Measurements from ENCODE around the gene OR2A12.
"Not testable (repeated sequence)": the region's sequence is repeated elsewhere in the genome, so short reads cannot be mapped to it uniquely, and the experiment has no call there.

Gene OR2A12, protein sequence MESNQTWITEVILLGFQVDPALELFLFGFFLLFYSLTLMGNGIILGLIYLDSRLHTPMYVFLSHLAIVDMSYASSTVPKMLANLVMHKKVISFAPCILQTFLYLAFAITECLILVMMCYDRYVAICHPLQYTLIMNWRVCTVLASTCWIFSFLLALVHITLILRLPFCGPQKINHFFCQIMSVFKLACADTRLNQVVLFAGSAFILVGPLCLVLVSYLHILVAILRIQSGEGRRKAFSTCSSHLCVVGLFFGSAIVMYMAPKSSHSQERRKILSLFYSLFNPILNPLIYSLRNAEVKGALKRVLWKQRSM

DNA sequence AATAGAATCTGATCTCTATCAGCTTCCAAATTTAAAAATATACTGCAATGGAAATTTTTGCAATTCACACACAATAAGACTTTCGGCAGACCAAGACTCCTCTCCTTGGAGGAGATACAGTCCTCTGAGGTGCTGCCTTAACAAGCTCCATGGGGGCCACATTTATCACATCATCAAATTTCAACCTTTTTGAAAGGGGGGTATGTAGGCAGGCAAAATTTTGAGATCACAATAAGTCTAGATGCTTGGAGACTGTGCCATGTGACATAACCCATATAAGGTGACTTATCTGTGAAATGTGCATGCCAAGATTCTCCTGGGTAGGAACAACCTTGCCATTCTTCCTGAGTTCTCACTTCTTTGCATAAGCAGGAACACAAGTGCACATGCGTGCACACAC is at the start of gene OR2A12:
Gene OR2A12, plus strand, starts transcription at position 301 of the 400 bp plus-strand sequence. CDS start 8,830 bp downstream, outside the sequence.
- no peak for DNase-seq

DNA sequence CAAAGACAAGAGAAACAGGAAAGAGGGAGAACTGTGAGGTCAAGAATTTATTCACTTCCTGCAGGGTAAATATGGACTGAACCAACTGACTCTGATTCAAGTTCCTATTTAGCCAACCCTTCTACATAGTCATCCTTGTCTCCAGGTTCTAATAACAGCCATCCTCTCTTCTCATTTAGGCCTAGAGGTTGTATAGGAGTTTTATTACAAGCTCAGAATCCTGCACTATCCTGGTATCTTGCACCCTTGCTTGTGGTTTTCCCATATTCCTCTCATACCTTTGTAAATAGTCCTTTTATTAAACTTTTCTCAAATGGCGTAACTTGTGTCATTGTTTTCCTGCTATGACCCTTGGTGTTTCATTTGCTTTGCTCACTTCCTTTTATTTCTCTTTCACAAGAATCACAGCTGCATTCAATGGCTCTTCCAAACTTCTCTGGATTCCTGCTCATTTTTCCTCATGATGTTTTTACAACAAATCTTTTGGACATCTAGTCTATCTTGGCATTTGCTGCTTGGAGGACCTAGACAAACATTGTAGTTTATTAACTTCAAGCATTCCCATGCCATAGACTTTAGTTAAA is 49.7 kb upstream of the OR2A12 start:
- DNase-seq: no peak

DNA sequence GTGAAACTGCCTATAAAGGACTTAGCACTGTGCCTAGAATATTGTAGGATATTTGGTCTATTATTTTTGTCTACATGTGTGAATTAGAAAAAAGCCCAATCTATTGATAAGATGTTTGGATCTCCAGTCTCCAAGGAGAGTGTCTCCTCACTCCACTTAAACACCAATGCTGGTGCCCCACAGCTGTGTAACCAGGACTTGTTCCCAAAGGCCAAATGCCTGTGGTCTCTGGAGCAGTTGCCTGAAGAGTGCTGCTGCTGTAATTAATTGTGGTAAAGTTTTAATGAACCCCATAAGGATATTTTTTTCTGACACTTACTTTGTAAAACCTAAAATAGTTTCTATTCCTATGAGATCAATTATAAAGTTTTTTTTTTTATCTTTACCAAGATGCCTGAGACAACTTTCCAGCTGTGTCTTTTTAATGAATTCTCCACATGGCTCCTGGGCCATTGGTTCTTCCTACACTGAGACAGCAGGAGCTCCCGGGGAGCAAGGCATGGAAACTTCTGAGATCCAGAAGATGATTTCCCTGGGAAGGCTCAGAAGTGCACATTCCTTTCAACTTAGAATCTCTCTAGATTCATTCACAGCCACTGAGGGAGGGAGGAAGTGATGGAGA is 48.6 kb upstream of the OR2A12 start:
- no peak for DNase-seq

DNA sequence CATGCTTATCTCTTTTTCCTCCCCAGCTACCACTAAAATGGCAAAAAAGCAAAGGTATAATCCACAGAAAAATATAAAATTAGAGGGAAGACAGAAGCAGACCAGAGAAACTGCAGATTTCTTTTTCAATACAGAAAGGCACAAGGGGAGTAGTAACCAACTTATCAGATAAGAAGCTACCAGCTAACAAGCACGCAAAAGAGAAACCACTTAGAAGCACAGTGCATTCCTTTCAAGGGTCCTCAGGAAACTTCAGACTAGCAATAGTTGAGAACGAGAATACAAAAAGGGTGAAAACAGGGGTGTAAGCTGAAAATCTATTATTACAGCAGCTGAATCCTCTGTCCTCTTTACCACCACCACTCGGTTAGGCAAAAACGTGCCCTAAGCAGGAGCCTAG is 47.2 kb upstream of the OR2A12 start:
- DNase-seq: no peak

DNA sequence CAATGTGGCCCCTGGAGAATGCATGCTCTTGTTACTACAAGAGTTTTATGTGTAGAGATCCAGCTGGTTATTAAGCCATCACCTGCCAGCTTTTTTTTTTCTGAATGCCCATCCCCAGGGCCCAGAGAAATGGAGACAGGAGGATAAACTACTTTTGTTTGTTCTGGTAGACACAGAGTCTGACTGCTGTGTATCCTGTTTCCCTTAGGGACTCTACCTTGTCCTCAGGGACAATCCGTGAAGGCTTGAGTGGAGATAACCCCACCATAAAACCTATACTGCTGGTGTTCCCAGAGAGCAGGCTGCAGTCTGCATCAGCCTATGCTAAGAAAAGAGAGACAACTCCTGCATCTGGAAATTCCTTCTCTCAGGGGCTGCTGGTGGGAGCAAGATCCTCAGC is 37.4 kb upstream of the OR2A12 start, which contains the start of gene OR2A5:
Gene OR2A5, plus strand, starts transcription at position 301 of the 400 bp plus-strand sequence. CDS start 1,454 bp downstream, outside the sequence.
- no peak for DNase-seq

DNA sequence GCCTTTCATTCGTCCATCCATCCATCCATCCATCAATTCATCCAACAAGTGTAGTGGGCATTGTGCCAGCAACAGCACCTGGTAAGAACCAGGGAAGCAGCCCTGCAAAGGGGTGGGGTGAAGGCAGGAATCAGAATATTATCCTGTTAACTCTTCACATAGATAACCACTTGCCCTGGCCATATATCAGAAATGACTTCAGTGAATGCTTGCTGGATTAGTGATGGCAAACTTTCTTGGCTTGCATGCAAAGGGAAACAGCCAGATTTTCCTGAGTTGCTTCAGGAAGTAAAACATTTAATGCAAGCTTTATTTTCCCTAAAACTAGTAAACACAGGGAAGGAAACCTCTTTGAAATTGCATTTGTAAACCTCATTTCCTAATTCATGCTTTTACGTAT is 36.6 kb upstream of the OR2A12 start:
- DNase-seq: no peak

DNA sequence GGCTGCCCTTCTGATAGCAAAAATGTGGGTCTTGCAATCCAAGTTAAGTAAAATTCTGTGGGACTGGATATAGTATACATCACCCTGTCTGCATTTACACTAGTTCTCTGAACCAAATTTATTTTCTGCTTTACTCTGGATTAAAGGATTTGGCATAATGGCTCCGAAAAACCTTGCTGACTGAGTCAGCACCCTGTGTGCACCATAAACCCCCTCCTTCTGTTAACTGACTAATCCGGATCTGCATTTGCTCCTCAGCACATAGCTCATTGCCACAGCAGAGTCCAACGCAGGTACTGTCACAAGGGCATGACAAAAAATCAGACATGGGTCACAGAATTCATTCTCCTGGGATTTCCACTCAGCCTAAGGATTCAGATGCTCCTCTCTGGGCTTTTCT is 36.0 kb upstream of the OR2A12 start:
- no peak for DNase-seq

DNA sequence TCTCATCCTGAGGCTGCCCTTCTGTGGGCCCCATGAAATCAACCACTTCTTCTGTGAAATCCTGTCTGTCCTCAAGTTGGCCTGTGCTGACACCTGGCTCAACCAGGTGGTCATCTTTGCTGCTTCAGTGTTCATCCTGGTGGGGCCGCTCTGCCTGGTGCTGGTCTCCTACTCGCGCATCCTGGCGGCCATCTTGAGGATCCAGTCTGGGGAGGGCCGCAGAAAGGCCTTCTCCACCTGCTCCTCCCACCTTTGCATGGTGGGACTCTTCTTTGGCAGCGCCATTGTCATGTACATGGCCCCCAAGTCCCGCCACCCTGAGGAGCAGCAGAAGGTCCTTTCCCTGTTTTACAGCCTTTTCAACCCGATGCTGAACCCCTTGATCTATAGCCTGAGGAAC is 35.2 kb upstream of the OR2A12 start:
- not testable (repeated sequence) for DNase-seq

DNA sequence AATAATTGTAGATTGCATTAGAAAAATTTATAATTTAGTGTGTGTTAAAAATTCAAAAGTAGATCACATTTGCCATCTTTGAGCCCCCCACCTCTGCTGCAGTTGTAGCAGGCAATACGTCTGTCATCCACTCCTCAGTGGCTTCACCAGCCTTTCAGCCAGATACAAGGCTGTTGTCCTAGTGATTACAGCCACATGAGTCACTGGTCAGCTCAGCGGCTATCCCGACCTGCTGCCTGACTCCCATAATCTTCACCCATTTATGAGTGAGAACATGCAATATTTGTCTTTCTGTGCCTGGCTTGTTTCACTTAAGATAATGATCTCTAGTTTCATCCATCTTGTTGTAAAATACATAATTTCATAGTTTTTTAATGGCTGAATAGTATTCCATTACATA is 28.1 kb upstream of the OR2A12 start:
- DNase-seq: no peak

DNA sequence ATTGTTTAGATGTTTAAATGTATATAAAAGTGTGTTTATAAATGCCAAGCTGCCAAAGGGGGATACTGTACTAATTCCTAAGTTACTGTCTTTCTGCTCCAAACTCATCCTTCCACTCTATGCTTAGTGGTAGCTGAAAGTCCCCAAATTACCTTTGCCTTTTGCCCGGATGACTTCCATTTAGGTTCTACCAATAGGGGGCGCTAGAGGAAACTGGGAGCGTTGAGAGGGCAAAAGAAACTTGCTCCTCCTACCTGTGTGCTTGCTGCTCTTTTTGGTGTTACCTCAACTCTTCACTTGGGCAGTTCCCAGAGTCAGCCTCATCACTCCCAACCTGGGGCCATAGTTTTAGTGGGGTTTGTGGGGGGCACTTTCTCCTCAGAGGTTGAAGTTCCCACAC is 22.4 kb upstream of the OR2A12 start:
- no peak for DNase-seq

DNA sequence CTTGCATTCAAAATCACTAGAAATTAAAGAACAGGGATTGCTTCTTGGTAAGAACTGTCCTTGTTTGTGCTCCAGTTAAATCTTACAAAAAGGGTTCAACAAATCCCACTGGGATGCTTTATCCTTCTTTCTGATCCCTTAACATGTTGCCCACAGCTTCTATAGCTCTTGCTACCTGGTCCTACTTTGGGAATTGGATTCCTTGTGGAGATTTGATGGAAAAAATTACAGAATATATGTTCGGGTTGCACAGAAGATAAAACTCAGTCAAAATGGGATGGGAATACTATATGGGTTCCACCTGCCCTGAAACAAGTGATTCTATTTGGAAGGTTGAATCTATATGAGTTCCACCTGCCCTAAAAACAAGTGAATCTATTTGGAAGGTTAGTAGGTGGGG is 16.6 kb upstream of the OR2A12 start, which contains the start of gene OR2A25:
Gene OR2A25, plus strand, starts transcription at position 301 of the 400 bp plus-strand sequence. CDS start 4,409 bp downstream, outside the sequence.
- no peak for DNase-seq

DNA sequence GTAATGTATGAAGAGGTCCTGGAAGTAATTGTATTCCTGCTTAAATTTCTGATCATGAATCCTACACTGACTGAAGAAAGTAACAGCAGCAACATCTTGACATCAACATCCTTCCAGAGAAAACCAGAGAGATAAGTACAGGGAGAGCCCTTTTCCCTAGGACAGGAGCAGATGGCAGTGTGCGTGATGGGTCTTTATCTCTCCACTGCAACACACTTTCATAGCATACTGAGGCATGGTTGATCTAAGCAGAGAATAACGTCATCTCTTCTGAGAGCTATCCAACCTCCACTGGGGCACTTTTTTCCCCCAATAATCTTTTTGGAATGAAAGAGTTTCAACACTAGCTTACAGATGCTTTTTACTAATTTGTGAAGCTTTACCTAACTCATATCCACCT is 16.1 kb upstream of the OR2A12 start:
- DNase-seq: no peak

DNA sequence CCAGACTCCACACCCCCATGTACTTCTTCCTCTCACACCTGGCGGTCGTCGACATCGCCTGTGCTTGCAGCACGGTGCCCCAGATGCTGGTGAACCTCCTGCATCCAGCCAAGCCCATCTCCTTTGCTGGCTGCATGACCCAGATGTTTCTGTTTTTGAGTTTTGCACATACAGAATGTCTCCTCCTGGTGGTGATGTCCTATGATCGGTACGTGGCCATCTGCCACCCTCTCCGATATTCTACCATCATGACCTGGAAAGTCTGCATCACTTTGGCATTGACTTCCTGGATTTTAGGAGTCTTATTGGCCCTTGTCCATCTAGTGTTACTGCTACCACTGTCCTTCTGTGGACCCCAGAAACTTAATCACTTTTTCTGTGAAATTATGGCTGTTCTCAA is 11.7 kb upstream of the OR2A12 start:
- DNase-seq: no peak

DNA sequence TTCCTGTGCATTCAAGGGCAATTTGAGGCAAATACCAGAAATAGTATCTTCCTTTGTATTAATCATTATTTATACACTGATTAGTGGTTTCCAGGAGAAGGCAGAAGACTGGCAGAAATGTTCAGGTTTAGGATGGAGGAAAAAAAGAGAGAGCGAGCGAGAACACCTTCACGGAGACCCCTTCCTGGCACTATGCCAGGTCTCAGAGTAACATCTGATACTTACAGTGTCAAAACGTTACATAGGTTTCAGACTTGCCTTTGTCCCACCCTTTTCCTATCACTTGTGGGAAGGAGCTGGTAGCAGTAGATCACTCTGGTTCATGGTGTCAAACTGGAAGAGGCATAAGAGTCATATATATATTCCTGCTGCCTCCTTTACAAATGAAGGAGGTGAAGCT is 652 bp downstream of the OR2A12 start:
- DNase-seq: no peak

DNA sequence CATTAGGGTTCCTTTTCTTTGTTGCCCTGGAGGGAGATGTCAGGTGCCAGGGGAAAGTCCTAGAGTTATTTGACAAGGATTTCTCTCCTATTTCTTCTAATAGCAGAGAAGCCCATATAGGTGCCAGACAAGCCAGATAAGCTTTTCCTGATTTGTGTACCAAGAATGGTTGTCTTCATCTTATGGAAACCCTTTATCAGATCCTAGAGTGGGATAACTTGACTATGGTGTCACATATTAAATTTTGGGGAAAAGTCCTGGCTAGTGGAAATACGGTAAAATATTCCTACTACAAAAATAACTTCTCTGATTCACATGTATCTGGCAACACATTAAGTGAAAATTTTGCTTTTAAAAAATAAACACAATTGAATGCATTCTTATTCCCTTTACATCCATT is 1.2 kb downstream of the OR2A12 start:
- DNase-seq: no peak

DNA sequence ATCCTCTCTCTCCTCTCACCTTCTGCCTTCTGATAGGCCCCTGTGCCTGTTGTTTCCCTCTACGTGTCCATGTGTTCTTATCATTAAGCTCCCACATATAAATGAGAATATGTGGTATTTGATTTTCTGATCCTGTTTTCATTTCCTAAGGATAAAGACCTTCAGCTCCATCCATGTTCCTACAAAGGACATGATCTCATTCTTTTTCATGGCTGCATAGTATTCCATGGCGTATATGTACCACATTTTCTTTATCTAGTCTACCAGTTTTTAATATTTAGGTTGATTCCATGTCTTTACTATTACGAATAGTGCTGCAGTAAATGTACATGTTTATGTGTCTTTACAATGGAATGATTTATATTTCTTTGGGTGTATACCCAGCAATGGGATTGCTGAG is 4.6 kb downstream of the OR2A12 start:
- DNase-seq: no peak

DNA sequence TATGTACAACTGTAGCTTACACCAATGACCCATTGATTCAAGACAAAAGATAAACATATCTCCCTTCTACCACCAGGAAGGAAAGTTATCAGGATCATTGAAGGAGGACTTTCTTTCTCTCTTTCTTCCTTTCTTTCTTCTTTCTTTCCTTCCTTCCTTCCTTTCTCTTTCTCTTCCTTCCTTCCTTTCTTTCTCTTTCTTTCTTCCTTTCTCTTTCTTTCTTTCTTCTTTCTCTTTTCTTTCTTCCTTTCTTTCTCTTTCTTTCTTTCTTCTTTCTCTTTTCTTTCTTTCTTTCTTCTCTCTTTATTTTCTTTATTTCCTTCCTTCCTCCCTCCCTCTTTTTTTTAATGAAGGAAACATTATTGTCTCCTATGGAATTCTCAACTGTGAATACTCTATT is 12.7 kb downstream of the OR2A12 start:
- no peak for DNase-seq

DNA sequence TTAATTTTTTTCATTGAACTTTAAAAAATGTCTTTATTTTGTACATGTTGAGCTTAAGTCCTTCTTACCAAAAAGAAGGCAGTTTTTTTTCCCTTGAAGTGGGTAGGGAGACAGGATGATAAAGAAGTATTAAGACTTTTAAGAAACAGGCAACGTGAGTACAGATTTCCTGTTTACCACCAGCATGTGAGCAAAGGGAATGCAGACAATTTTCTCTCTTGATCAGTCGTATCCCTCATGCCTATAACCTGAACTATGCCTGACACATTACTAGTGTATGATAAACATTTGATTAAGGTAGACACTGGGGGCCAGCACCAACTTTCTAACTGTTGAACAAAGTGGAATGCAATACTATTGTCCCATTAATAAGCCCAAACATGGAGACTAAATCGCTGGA is 14.5 kb downstream of the OR2A12 start:
- no peak for DNase-seq

DNA sequence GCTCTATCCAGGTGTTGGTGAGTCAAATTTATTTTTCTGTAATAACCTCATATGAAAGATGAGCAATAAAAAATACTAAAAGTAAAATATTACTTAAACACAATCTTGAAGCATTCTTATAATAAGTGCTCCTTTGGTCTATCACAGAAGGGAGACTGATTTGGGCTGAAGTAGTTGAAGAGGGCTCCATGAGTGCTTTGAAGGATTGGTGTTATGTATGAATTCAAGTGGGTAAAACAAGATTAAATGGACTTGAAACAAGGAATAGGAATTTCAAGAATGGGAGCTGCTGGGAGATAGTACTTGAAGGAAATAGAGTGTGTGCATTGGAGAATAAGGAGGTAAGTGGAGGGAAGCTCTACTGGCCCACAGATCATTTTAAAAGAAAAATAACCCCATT is 16.0 kb downstream of the OR2A12 start:
- no peak for DNase-seq

DNA sequence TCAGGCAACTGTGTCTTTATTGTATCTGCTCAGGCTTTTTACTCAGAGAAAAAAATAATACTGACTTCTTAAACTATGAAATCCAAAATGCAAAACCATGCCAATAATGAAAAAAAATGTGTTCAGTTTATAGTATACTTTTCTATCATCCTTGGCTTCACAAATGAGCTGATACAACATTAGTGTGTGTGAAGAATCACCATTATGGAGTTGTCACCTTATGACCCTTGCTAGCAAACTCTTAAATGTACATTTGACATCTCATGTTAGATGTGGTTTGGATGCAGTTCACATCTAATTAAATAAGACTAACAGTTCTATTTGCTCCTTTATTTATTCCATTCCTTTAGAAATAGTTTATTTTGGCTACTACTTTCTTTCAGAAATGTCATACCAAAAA is 19.1 kb downstream of the OR2A12 start:
- no peak for DNase-seq

DNA sequence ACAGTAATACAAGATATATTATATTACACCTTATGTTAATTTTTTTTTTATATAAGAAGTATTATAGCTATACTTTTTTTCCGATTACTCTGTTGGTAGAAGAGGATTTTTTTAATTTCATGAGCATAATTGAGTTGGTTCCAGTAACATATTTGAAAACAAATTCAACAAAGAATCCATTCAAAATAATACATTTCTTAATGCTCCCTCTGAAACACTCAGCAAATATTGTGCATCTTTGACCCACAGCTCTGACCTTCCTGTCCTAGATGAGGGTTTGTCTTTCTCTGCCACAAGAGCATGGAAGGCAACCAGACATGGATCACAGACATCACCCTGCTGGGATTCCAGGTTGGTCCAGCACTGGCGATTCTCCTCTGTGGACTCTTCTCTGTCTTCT is 23.2 kb downstream of the OR2A12 start, which contains the start of gene OR2A2:
Gene OR2A2, plus strand, starts transcription at position 301 of the 400 bp plus-strand sequence. Its CDS starts 0 bp downstream, at position 301.
- no peak for DNase-seq

DNA sequence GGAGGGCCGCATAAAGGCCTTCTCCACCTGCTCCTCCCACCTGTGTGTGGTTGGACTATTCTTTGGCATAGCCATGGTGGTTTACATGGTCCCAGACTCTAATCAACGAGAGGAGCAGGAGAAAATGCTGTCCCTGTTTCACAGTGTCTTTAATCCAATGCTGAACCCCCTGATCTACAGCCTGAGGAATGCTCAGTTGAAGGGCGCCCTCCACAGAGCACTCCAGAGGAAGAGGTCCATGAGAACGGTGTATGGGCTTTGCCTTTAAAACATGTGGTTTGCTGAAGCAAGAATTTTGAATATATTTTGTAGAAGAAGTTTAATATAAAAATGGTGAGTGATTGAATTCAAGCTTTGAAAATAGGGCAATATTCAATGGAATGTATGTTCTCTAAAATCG is 24.2 kb downstream of the OR2A12 start:
- no peak for DNase-seq

DNA sequence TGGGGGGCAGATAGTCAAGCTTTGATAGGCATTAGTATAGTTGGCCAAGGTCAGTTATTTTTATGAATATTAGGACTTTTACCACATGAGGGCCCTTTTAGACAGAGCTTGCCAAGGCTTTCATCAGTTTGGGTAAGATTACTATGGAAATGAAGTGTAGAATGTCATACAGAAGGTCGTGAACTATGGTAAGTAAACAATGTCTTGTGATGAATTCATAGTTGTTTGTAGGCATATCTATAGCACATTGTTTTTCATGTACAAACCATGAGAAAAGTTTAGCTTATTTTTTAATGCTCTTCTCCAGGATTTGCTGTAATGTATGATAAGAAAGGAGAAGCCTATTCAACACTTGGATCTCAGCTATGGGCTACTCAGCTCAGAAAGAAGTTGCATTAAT is 27.6 kb downstream of the OR2A12 start:
- no peak for DNase-seq

DNA sequence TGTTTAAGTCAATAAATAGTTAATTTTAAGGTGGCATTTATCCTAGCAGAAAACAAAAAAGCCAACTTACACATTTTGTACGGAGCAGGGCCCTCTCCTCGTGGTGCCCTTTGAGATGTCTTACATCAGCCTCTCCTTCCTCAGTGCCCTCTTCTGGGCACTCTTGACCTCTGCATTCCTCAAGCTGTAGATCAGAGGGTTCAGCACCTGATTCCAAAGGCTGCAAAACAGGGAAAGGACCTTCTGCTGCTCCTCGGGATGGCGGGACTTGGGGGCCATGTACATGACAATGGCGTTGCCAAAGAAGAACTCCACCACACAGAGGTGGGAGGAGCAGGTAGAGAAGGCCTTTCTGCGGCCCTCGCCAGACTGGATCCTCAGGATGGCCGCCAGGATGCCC is 32.3 kb downstream of the OR2A12 start:
- no peak for DNase-seq
